Stimulated activated naive CD4-positive, alpha-beta T cell treated with Interleukin-2 at 50 U/mL for 16 hours (primary cell): ENCODE data around the gene SCAMP4.
"Not testable (repeated sequence)": the region's sequence is repeated elsewhere in the genome, so short reads cannot be mapped to it uniquely, and the experiment has no call there.

Source experiments
- DNase-seq: peaks from one replicate; lab custom pipeline; 2025; lab: John Stamatoyannopoulos, UW

The SCAMP4 gene

GRCh38 chr19:1882786-1883692 lies 22.2 kb upstream of the SCAMP4 start:
- no peak for DNase-seq

GRCh38 chr19:1883784-1884183 lies 21.4 kb upstream of the SCAMP4 start:
- no peak for DNase-seq

- peak; percentile 20 for DNase-seq
Measured at GRCh38 chr19:1884291-1884718, 20.9 kb upstream of the SCAMP4 start.

- DNase-seq, result no peak
Measured at GRCh38 chr19:1884719-1885334, 20.4 kb upstream of the SCAMP4 start.

DNA sequence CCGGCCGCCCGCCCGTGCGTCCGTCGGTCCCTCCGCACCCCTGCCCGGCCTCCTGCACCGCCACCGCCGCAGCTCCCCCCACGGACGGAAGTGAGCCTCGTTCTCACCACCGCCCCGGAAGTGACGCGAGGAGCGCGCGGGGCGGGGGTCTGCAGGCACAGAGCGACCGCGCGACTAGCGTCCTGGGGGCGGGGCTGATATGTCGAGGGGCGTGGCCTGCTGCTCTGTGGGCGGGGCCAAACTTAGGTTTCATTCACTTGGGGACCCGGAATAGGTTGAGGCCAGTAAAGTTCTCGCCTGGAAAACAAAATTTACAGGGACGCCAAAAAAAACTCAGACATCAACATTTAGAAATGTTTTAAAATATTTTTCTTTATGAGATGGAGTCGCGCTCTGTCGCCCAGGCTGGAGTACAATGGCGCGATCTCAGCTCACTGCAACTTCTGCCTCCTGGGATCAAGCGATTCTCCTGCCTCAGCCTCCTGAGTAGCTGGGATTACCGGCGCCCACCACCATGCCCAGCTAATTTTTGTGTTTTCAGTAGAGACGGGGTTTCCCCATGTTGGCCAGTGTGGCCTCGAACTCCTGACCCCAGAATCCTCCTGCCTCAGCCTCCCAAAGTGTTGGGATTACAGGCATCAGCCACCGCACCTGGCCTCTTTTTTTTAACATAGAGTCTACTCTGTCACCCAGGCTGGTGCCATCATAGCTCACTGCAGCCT lies 19.6 kb upstream of the SCAMP4 start, which contains the start of gene ABHD17A:
ABHD17A (minus strand) TSS at position 99 of the 722 bp plus-strand sequence. CDS start 3,930 bp downstream, outside the sequence.
- peak; percentile 92 for DNase-seq

- not testable (repeated sequence) for DNase-seq
Measured at GRCh38 chr19:1886360-1886759, 18.8 kb upstream of the SCAMP4 start.

GRCh38 chr19:1888385-1888784 lies 16.8 kb upstream of the SCAMP4 start:
- DNase-seq, result no peak

DNA sequence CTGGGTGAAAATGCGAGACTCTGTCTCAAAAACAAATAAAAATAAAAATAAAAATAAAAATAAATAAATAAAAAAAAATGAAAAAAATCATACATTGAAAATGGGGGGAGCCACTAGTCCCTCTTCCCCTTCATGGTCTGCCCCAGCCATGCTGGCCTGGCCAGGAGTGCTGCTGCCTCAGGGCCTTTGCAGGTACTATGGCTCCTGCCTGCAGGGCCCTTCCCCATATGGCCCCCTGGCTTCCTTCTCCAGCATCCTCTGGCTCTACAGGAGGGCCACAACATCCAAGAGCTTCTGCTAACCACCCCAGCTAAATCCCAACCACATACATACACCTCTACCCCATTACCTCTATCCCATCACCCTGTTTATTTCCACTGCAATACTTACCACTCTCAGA lies 15.3 kb upstream of the SCAMP4 start:
- no peak for DNase-seq

DNA sequence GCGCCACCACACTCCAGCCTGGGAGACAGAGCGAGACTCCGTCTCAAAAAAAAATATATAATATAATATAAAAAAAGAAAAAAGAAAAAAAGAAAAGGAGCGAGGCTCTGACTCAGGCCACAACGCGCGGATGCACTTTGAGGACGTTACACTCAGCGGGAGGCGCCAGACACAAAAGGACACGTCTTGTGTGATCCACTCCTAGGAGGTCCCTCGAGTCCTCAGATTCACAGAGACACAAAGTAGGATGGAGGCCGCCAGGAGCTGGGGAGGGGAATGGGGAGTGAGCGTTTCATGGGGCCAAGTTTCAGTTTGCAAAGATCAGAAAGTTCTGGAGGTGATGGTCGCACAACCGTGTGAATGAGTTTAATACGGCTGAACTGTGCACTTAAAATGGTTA lies 11.4 kb upstream of the SCAMP4 start:
- no peak for DNase-seq

DNA sequence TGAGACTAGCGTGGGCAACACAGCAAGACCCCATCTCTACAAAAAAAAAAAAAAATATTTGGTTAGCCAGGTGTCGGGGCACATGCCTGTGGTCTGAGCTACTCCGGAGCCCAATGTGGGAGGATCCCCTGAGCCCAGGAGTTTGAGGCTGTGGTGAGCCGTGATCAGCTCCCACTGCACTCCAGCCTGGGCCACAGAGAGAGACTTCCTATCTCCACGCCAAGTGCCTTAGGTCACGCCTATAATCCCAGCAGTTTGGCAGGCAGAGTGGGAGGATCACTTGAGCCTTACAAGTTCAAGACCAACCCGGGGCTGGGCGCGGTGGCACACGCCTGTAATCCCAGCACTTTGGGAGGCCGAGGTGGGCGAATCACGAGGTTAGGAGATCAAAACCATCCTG lies 8.7 kb upstream of the SCAMP4 start:
- no peak for DNase-seq

DNA sequence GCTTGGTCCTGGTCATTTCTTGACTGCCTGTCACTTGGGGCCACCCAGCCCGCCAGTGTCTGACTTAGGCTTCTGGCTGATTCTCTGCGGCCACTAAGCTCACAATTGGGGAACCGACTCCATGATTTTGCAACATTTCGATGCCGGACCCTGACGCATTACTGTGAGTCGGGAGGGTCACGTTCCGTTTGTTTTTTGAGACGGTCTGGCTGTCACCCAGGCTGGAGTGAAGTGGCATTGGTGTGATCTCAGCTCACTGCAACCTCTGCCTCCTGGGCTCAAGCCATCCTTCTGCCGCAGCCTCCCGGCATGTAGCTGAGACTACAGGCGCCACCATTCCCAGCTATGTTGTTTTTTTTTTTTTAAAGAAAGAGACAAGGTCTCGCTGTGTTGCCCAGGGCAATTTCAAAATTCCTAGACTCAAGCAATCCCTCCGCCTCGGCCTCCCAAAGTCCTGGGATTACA lies 3.2 kb upstream of the SCAMP4 start:
- no peak for DNase-seq

DNA sequence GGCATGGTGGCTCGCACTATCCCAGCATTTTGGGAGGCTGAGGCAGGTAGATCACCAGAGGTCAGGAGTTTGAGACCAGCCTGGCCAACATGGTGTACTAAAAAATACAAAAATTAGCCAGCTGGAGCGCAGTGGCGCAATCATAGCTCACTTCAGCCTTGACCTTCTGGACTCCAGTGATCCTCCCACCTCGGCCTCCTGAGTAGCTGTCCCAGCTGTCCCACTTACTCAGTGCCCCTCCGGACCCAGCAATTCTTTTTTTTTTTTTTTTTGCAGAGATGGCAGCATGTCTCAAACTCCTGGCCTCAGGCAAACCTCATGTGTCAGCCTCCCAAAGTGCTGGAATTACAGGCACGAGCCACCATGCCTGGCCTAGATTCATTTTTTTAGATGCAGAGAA lies 2.3 kb upstream of the SCAMP4 start:
- no peak for DNase-seq

DNA sequence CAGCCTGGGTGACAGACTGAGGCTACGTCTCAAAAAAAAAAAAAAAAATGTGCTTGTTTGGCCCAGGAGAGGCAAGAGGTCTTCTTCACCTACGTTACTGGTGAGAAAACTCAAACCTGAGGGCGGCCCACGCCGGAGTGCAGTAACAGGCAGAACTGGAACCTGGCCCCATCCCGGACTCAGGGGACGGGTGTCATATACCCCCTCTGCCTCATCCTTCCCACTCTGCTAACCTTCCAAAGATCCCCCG lies 414 bp upstream of the SCAMP4 start:
- DNase-seq, result no peak

- DNase-seq, result no peak
Measured at GRCh38 chr19:1905863-1906375, 720 bp downstream of the SCAMP4 start.

DNA sequence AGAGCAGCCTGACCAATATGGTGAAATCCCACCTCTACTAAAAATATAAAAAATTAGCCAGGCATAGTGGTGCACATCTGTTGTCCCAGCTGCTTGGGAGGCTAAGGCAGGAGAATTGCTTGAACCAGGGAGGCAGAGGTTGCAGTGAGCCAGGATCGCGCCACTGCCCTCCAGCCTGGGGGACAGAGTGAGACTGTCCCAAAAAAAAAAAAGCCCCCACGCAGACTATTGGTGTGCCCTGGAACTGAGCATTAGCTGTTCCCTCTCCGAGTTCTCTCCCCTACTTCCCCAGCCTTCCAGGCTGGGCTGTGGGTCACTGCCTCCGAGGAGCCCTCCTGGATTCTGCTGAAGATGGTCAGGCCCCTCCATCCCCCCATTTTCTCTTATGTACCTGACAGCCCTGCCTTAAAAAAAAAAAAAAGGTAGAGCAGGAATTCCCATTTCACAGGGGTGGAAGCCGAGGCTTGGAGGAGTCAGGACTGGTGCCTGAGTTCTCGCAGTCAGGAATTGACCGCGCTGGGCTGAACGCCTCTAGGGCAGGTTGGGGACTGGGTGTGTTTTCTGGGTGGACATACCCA lies 1.9 kb downstream of the SCAMP4 start:
- DNase-seq, result no peak

DNA sequence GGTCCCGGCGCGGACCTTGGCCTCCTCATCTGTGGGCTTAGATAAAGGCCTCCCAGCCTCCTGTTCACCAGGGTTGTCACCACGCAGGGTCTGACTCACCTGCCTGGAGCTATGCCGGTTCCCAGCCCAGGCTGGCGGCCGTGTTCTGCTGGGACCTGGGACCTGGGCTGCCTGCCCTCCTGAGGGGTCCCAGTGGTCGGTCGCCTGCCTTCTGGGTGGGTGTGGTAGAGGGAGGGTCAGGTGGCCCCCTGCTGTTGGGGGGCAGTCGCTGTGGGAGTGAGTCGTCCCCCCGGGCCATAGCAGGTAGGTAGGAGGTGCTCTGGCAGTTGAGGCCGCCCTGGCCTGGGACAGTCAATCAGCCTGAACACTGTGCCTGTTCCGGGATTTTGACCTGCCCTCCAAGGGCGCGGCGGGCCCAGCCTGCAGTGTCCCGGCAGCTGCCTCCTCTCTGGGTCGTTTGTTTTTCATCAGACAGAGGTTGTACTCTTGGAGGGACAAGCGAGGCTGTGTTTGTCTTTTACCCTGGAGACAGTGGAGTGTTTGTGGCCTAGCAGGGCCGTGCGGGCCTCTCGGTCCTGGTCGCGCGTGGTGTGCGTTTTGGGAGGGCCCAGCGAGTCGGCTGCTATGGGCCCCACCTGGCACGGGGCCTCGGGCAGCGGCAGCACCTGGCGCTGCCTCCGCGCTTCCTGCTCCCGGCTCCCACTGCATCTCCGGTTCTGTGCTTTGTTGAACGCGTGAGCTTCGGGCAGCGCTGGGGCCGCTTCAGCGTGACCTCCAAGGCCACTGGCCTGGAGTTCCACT lies 2.6 kb downstream of the SCAMP4 start:
- no peak for DNase-seq

GRCh38 chr19:1908364-1908678 lies 3.1 kb downstream of the SCAMP4 start:
- DNase-seq, result no peak

GRCh38 chr19:1909761-1910080 lies 4.5 kb downstream of the SCAMP4 start:
- DNase-seq, result no peak

DNA sequence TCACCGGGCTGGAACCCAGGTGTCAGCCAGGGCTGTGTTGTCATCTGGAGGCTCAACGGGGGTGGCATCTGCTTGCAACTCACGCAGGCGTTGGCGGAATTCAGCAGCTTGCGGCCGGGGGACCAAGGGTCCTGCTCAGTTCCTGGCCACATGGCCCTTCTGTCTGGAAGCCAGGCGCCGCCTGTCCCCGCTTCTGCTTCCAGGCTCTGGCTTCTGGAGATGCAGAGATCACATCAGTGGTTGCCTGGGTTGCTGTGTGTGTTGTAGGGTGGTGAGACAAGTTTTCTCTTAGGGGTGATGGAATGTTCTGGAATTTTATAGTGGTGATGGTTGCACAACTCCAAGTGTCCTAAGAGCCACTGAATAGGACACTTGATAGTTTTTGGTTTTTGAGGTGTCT lies 5.0 kb downstream of the SCAMP4 start:
- DNase-seq, result no peak

GRCh38 chr19:1911098-1911497 lies 5.9 kb downstream of the SCAMP4 start:
- no peak for DNase-seq

GRCh38 chr19:1911995-1912394 lies 6.8 kb downstream of the SCAMP4 start:
- DNase-seq, result no peak
